AG09309 (cell line): ENCODE measurements around the gene TNRC6A.

Experiments used
- DNase-seq: peaks from one replicate; pipeline ENCODE4 v3.0.0-alpha.2; 2010; ENCODE audit warnings: low read depth
- H3K4me3 ChIP-seq: 2 replicates; pipeline ENCODE4 v1.5.1; 2011; ENCODE audit warnings: mild to moderate bottlenecking, low read depth, low read length, moderate library complexity; ENCODE audit not compliant: control insufficient read depth
- TF ChIP-seq, protein P1 (sequence below): IDR thresholded peaks from 2 replicates; pipeline ENCODE4 v1.5.1; 2011; ENCODE audit warnings: mild to moderate bottlenecking, low read depth, low read length, inconsistent platforms; ENCODE audit not compliant: insufficient read depth, control insufficient read depth; ENCODE audit errors: missing control alignments

TNRC6A gene

DNA sequence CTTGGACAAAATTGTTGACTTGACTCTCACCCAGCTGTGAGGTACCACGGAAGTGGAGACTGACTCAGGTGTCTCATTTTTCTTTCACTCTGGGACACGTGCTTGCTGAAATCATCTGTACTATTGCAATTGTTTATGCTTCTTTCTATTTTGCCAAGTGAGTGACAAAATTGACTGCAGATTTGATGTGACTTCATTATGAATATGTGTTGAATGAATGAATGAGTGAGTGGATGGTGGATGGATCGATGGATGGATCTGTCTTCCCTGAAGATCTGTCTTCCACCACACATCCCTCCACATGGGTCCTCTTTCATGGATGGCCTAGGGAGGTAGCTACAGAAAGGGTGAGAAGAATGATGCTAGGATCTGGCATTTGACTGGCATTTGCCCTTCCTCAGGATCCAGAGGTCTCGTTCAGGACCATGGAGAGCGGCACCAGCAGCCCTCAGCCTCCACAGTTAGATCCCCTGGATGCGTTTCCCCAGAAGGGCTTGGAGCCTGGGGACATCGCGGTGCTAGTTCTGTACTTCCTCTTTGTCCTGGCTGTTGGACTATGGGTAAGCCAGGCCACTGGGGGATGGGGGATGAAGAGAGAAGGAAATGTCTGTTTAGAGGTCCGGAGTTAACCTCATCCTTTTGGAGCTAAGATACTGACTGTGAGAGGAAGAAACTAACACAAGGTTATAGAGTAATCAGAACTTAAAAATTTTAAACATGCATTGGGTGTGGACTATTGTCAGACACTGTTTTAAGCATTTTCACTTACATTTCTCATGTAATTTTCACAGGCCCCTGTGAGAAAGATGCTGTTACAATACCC is 129.0 kb downstream of the TNRC6A start:
- no peak for DNase-seq
- no peak overlapping the region for H3K4me3 ChIP-seq
- TF ChIP-seq, protein P1, sequence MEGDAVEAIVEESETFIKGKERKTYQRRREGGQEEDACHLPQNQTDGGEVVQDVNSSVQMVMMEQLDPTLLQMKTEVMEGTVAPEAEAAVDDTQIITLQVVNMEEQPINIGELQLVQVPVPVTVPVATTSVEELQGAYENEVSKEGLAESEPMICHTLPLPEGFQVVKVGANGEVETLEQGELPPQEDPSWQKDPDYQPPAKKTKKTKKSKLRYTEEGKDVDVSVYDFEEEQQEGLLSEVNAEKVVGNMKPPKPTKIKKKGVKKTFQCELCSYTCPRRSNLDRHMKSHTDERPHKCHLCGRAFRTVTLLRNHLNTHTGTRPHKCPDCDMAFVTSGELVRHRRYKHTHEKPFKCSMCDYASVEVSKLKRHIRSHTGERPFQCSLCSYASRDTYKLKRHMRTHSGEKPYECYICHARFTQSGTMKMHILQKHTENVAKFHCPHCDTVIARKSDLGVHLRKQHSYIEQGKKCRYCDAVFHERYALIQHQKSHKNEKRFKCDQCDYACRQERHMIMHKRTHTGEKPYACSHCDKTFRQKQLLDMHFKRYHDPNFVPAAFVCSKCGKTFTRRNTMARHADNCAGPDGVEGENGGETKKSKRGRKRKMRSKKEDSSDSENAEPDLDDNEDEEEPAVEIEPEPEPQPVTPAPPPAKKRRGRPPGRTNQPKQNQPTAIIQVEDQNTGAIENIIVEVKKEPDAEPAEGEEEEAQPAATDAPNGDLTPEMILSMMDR: no peak

DNA sequence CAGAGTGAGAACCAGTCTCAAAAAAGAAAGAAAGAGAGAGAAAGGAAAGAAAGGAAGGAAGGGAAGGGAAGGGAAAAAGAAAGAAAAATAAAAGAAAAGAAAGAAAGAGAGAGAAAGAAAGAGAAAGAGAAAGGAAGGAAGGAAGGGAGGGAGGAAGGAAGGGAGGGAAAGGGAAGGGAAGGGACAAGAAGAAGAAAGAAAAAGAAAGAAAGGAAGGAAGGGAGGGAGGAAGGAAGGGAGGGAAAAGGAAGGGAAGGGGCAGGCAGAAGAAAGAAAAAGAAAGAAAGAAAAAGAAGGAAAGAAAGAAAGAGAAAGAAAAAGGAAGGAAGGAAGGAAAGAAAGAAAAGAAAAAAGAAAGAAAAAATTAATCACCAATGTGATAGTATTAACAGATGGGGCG is 132.0 kb downstream of the TNRC6A start:
- TF ChIP-seq, protein P1: no peak
- DNase-seq: no peak
- no peak overlapping the region for H3K4me3 ChIP-seq

DNA sequence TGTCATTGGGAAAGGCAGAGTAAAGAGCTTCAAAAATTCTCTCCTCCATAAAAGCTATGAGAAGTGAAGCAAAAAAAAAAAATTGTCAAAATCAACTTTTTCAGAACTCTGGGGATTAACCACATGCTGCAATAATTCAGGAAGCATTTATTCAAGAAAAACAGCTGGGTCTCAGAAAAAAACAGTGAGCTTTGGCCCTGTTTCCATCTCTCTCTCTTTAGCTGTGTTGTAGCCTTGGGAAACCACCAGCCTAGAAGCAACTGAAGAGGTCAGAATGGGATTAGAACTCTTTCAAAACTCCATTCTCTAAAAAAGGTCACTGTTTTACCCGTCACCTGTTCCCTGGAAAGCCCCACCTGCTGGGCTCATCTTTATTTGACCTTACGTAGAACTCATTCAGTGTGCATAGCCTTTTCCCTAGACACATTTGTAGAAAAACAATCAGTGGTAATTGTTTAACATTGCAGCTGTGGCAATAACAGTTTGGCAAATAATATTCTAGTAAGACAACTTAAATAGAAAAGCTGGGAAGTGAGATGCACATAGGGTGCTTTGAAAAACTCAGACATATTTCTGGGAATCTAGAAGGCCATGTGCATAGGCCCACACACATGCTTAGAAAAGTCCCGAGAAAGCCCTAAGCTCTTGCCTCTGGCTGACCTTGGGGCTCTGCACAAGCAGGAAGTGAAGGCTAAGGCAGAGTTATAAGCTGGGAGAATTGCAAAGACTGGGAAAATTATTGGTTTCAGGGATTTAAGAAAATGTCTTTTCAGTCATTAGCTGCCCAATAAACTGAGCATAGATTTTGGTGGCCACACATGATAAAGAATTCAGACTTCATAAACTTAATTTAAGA is 134.4 kb downstream of the TNRC6A start:
- H3K4me3 ChIP-seq: no peak overlapping the region
- DNase-seq: no peak
- TF ChIP-seq, protein P1: no peak

- TF ChIP-seq, protein P1: no peak
- DNase-seq: no peak
Measured at GRCh38 chr16:24869033-24869432, 139.6 kb downstream of the TNRC6A start.

DNA sequence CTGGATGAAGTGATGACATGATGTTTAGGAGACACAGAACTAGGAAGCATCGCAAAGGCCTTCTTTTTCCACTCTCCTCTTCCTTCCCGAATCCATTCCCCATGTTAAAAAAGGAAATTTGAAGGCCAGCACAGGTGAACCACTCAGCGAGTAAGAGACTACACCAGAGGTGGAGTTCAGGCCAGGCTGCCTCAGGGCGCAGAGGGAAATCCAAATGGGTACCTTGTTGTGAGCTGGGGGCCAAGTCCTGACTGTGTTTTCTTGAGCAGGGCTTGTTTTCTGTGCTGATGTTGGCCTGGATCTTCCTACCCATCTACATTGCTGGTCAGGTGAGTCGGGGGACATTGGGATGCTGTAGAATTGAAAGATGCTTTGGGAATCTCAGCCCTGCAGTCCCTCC is 142.4 kb downstream of the TNRC6A start:
- no peak overlapping the region for H3K4me3 ChIP-seq
- TF ChIP-seq, protein P1: no peak
- no peak for DNase-seq

More at GRCh38 chr16:24869033-24869432, 139.6 kb downstream of the TNRC6A start:
- no peak overlapping the region for H3K4me3 ChIP-seq

- no peak for DNase-seq
- TF ChIP-seq, protein P1: no peak
- H3K4me3 ChIP-seq: no peak overlapping the region
Measured at GRCh38 chr16:24873028-24873427, 143.6 kb downstream of the TNRC6A start.
